GM12865 (cell line): ENCODE measurements around the gene RAB25.

Experiments used
- DNase-seq: peaks from one replicate; pipeline ENCODE4 v3.0.0; 2010; ENCODE audit warnings: low read depth
- H3K4me3 ChIP-seq: 2 replicates; pipeline ENCODE4 v1.5.1; 2011; ENCODE audit warnings: mild to moderate bottlenecking, low read depth, low read length, control low read depth
- TF ChIP-seq, protein P1 (sequence below): IDR thresholded peaks from 2 replicates; pipeline ENCODE4 v1.5.1; 2011; ENCODE audit warnings: low read length, control low read depth, low read depth, inconsistent platforms; ENCODE audit not compliant: insufficient read depth; ENCODE audit errors: missing control alignments

Gene RAB25

DNA sequence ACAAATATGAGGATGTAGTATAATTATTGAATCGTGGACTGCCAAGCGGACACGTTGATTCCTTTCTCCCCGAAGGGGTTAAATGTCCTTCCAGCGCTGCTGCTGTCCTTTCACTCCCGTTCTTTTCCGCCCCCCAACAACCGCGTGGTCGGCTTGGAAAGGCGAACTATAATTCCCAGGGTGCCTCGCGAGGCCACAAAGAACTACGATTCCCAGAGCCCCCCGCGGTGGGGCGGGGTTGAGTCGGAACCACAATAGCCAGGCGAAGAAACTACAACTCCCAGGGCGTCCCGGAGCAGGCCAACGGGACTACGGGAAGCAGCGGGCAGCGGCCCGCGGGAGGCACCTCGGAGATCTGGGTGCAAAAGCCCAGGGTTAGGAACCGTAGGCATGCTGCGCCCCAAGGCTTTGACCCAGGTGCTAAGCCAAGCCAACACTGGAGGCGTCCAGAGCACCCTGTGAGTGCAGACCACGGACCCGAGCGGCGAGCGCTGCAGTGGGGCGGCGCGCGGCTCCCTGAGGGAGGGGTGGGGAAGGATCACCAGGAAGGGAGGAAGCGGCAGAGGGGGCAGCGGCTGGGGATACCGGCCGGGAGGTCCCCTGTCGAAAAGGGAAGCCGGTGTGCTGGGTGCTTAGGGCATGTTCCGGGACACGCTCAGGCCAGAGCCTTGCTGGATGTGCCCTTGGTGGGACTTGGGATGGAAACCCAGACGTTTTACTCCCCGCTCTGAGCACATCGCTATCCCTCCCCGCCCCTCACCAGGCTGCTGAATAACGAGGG, 6.3 kb upstream of the RAB25 start, which contains the start of gene LAMTOR2:
Gene LAMTOR2 (plus strand): TSS at position 283 of the 781 bp plus-strand sequence. CDS start 108 bp downstream, at position 391.
- DNase-seq: peak; percentile 96
- H3K4me3 ChIP-seq: peak within 1 kb of the TSS; percentile 94
- TF ChIP-seq, protein P1, sequence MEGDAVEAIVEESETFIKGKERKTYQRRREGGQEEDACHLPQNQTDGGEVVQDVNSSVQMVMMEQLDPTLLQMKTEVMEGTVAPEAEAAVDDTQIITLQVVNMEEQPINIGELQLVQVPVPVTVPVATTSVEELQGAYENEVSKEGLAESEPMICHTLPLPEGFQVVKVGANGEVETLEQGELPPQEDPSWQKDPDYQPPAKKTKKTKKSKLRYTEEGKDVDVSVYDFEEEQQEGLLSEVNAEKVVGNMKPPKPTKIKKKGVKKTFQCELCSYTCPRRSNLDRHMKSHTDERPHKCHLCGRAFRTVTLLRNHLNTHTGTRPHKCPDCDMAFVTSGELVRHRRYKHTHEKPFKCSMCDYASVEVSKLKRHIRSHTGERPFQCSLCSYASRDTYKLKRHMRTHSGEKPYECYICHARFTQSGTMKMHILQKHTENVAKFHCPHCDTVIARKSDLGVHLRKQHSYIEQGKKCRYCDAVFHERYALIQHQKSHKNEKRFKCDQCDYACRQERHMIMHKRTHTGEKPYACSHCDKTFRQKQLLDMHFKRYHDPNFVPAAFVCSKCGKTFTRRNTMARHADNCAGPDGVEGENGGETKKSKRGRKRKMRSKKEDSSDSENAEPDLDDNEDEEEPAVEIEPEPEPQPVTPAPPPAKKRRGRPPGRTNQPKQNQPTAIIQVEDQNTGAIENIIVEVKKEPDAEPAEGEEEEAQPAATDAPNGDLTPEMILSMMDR: no peak

DNA sequence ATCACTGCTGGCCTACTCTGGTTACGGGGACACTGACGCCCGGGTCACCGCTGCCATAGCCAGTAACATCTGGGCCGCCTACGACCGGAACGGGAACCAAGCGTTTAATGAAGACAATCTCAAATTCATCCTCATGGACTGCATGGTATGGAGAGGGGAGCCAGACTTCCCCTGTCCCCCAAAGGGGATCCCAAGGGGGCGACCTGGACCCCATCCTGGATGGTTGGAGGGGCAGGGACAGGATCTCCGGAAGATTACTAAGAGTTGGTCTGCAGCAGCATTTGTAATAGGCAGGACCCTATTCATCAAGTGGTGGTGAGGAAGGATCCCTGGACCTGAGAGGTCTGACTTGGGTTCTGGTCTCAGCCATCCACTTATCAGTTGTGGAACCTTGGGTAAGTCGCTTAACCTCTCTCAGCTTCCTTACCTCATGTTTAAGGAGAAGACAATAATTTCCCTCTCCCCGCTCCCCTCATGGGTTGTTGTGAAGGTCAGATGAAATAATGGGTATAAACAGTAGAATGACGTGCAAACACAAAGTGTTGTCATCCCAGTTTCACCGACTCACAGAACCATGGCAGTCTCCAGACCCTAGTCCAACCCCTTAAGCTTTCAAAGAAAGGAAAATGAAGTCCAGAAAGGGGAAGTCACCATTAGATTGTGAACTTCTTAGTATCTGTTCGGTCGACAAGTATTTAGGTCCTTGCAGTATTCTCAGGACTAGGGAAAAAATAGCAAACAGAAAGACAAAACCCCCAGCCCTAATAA, 5.5 kb upstream of the RAB25 start:
- peak overlapping the region; percentile 94 for H3K4me3 ChIP-seq
- TF ChIP-seq, protein P1: no peak
- peak; percentile 21 for DNase-seq

DNA sequence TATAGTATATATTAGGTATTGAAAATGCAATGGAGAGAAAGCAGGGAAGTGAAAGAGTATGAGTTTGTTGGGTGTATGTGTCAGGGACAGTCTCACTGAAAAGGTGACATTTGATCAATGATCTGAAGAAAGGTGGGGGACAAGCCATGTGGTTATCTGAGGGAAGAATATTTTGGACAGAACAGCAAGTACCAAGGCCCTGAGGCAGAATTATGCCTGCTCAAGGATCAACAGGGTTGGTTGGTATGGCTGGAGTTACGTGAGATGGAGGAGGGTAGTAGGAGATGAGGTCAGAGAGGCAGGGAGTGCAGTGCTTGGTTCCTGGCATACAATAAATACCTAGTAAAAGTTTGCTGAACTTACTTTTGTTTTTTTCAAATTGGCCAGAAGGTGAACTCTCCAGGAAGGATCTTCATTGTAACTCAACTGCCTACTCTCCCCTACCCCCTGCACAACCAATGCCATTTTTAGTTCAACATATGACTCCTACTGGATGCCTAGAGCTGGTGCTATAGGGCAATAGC, 4.6 kb upstream of the RAB25 start:
- TF ChIP-seq, protein P1: no peak
- DNase-seq: no peak
- H3K4me3 ChIP-seq: no peak overlapping the region

DNA sequence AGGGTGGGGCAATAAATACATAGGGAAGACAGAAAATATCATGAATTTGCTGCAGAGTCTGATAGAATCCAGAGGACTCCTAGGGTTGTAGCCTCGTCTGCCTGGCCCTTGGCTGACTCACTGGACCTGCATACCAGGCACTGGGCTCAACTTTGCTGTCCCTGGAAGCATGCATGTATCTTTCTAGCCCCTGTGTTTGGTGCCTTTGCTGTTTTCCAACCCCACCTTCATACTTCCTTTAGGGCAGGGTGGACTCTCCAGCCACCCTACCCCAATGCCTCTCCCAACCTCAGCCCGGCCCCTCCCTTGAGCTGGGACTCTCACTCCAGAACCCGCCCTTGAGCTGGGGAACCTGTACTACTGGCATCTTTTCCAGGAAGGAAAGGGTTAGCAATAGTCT, 1.2 kb downstream of the RAB25 start:
- H3K4me3 ChIP-seq: no peak overlapping the region
- TF ChIP-seq, protein P1: no peak
- no peak for DNase-seq

DNA sequence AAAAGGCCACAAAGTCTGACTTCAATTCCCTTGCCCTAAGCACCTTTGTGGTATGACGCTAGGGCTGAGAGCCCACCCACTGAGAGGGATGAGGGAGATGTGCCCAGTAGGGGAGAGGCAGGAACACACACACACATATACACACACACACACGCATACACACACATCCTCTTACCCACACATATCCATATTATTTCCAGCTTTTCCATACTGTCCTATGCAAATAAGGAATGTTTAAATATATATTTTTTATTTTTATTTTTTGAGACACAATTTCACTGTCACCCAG, 3.0 kb downstream of the RAB25 start:
- no peak for DNase-seq

DNA sequence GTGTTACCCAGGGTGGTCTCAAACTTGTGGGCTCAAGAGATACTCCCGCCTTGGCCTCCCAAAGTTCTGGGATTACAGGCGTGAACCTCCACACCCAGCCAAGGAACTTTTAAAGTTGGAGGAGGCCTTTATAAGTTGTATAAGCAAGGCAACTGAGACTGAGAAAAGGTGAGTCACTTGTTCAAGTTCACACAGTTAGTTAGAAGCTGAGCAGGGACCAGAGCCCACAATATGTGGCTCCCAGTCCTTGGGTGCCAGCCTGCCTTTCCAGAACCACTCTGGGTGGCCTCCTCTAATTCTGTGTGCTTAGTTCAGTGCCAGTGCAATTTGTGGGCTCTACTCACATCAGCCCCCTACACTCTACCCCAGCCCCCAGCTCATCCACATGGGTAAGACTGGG, 3.7 kb downstream of the RAB25 start:
- DNase-seq: no peak

More for the DNA sequence above, 3.0 kb downstream of the RAB25 start:
- H3K4me3 ChIP-seq: no peak overlapping the region
- TF ChIP-seq, protein P1: no peak

More for the DNA sequence above, 3.7 kb downstream of the RAB25 start:
- TF ChIP-seq, protein P1: no peak
- H3K4me3 ChIP-seq: no peak overlapping the region
